Liver (tissue), 9 donors: ENCODE data around the gene YTHDF2. TPM values are rescaled to one million over a fixed set of nuclear protein-coding genes. Genes with fewer than 3 reads are reported as not detected.
"Not testable (repeated sequence)": the region's sequence is repeated elsewhere in the genome, so short reads cannot be mapped to it uniquely, and the experiment has no call there.

ENCODE experiments used
- DNase-seq: peaks from one replicate; pipeline ENCODE4 v3.0.0-alpha.2; 2017; ENCODE audit warnings: low spot score
- H3K27ac ChIP-seq, 2 donors: one replicate each; pipeline ENCODE4 v1.7.0; 2013; ENCODE audit warnings: inconsistent platforms in 2 of 2, low read length in 2 of 2, control low read depth in 1 of 2, low read depth in 1 of 2, mild to moderate bottlenecking in 1 of 2
- H3K27me3 ChIP-seq, 4 donors: one replicate each; pipeline versions ENCODE4 v1.6.1 to v1.7.0; 2013; ENCODE audit warnings: low read length in 3 of 4, inconsistent platforms in 1 of 4, mild to moderate bottlenecking in 1 of 4, moderate library complexity in 1 of 4; ENCODE audit not compliant: control insufficient read depth in 4 of 4, insufficient read depth in 4 of 4
- H3K36me3 ChIP-seq, 4 donors: one replicate each; pipeline versions ENCODE4 v1.6.1 to v1.7.0; 2013; ENCODE audit warnings: low read length in 3 of 4, mild to moderate bottlenecking in 3 of 4, low read depth in 1 of 4, moderate library complexity in 1 of 4; ENCODE audit not compliant: control insufficient read depth in 4 of 4, insufficient read depth in 3 of 4
- H3K4me1 ChIP-seq, 4 donors: one replicate each; pipeline versions ENCODE4 v1.6.1 to v1.7.0; 2013; ENCODE audit warnings: low read length in 3 of 4, mild to moderate bottlenecking in 3 of 4, moderate library complexity in 1 of 4; ENCODE audit not compliant: control insufficient read depth in 4 of 4, insufficient read depth in 4 of 4
- H3K4me3 ChIP-seq, 3 donors: one replicate each; pipeline versions ENCODE4 v1.6.1 to v1.7.0; 2013; ENCODE audit warnings: low read length in 3 of 3, control low read depth in 1 of 3, low read depth in 1 of 3, mild to moderate bottlenecking in 1 of 3
- H3K9ac ChIP-seq, 2 donors: one replicate each; pipeline ENCODE4 v1.7.0; 2013; ENCODE audit warnings: low read length in 2 of 2, mild to moderate bottlenecking in 2 of 2, moderate library complexity in 2 of 2, control low read depth in 1 of 2, low read depth in 1 of 2
- H3K9me3 ChIP-seq, 4 donors: one replicate each; pipeline versions ENCODE4 v1.6.1 to v1.7.0; 2013; ENCODE audit warnings: low read length in 3 of 4; ENCODE audit not compliant: control insufficient read depth in 4 of 4
- ATF3 ChIP-seq: IDR thresholded peaks from 2 replicates; pipeline ENCODE4 v1.6.1; 2016; ENCODE audit warnings: antibody characterized with exemption
- EGR1 ChIP-seq, 2 donors: IDR thresholded peaks; 2 replicates each; pipeline ENCODE4 v1.6.1; 2016 to 2018; ENCODE audit warnings: antibody characterized with exemption in 2 of 2, low read depth in 2 of 2
- FOXA1 ChIP-seq: IDR thresholded peaks from 2 replicates; pipeline ENCODE4 v1.6.1; 2016; ENCODE audit warnings: antibody characterized with exemption
- FOXA2 ChIP-seq: IDR thresholded peaks from 2 replicates; pipeline ENCODE4 v1.6.1; 2016; ENCODE audit warnings: antibody characterized with exemption
- GABPA ChIP-seq, 2 donors: IDR thresholded peaks in 1 of 2; conservative IDR thresholded peaks in 1 of 2; 2 replicates each; pipeline ENCODE4 v1.6.1; 2016; ENCODE audit warnings: antibody characterized with exemption in 2 of 2, mild to moderate bottlenecking in 1 of 2, moderate library complexity in 1 of 2
- HNF4A ChIP-seq, 2 donors: conservative IDR thresholded peaks; 2 replicates each; pipeline ENCODE4 v1.6.1; 2016; ENCODE audit warnings: antibody characterized with exemption in 2 of 2, mild to moderate bottlenecking in 2 of 2
- HNF4G ChIP-seq: IDR thresholded peaks from 2 replicates; pipeline ENCODE4 v1.6.1; 2016; ENCODE audit warnings: antibody characterized with exemption
- MAX ChIP-seq: IDR thresholded peaks from 2 replicates; pipeline ENCODE4 v1.6.1; 2016; ENCODE audit warnings: antibody characterized with exemption
- NR2F2 ChIP-seq: IDR thresholded peaks from 2 replicates; pipeline ENCODE4 v1.6.1; 2016; ENCODE audit warnings: antibody characterized with exemption
- RAD21 ChIP-seq, 2 donors: IDR thresholded peaks; 2 replicates each; pipeline ENCODE4 v1.6.1; 2016; ENCODE audit warnings: antibody characterized with exemption in 2 of 2, mild to moderate bottlenecking in 2 of 2
- REST ChIP-seq: IDR thresholded peaks from 2 replicates; pipeline ENCODE4 v1.6.1; 2016; ENCODE audit warnings: antibody characterized with exemption, mild to moderate bottlenecking
- RXRA ChIP-seq, 2 donors: IDR thresholded peaks; 2 replicates each; pipeline ENCODE4 v1.6.1; 2017 to 2018; ENCODE audit warnings: antibody characterized with exemption in 2 of 2, mild to moderate bottlenecking in 1 of 2
- TAF1 ChIP-seq: conservative IDR thresholded peaks from 2 replicates; pipeline ENCODE4 v1.6.1; 2016; ENCODE audit warnings: antibody characterized with exemption, mild to moderate bottlenecking
- YY1 ChIP-seq: IDR thresholded peaks from 2 replicates; pipeline ENCODE4 v1.6.1; 2016; ENCODE audit warnings: antibody characterized with exemption, mild to moderate bottlenecking
- WGBS: extraction: QIAGEN DNeasy Blood & Tissue Kit; methylation state at CpG from one replicate; pipeline ENCODE4 v1.1.7; 2013; 5-methylcytosine and 5-hydroxymethylcytosine counted together
- polyA plus RNA-seq, 2 donors: library from polyadenylated mRNA; stranded (reverse) in 1 of 2; unstranded in 1 of 2; fragments of 200-250 nt in 1 of 2; fragments of >200 nt in 1 of 2; fragmentation: Nextera tagmentation in 1 of 2; extraction: Ambion mirVana in 1 of 2; gene quantifications; one replicate each; pipeline versions ENCODE4 v1.2.1 to v1.2.3, GENCODE V29; 2013 to 2015
- total RNA-seq, 2 donors: library from RNA; depleted of rRNA; stranded (reverse); fragments of >200 nt; gene quantifications; one replicate each; pipeline ENCODE4 v1.2.3, GENCODE V29; 2014
- TF ChIP-seq, protein P1 (sequence below): fragments of 150-350 bp; IDR thresholded peaks from 2 replicates; pipeline ENCODE4 v1.5.1; 2017; ENCODE audit warnings: improper control_type of control experiment, low read depth, low read length; ENCODE audit not compliant: missing input control
- donor health status: healthy.
- donor health status: healthy.
- donor health status: healthy.
- donor health status: healthy.
- donor health status: healthy.

The YTHDF2 gene
- total and polyA plus RNA-seq, 4 donors = 21.1 to 37.9 (median 29.9) TPM

DNA sequence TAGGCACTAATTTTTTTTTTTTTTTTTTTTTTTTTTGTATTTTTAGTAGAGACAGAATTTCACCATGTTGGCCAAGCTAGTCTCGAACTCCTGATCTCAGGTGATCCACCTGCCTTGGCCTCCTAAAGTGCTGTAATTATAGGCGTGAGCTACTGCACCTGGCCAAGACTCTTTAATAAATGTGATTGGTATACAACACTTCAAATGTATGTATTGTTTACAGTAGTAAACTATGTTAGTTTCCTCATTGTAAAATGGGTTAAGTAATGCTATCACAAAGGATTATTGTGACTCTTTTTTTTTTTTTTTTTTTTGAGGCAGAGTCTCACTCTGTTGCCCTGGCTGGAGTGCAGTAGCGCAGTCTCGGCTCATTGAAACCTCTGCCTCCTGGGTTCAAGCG is 11.4 kb upstream of the YTHDF2 start:
- H3K9me3 ChIP-seq, H3K27ac ChIP-seq, H3K27me3 ChIP-seq, H3K36me3 ChIP-seq, H3K4me3 ChIP-seq, H3K9ac ChIP-seq, DNase-seq, H3K4me1 ChIP-seq: not testable (repeated sequence)
- WGBS = 83% methylated on average over 5 of the region's 5 CpGs

DNA sequence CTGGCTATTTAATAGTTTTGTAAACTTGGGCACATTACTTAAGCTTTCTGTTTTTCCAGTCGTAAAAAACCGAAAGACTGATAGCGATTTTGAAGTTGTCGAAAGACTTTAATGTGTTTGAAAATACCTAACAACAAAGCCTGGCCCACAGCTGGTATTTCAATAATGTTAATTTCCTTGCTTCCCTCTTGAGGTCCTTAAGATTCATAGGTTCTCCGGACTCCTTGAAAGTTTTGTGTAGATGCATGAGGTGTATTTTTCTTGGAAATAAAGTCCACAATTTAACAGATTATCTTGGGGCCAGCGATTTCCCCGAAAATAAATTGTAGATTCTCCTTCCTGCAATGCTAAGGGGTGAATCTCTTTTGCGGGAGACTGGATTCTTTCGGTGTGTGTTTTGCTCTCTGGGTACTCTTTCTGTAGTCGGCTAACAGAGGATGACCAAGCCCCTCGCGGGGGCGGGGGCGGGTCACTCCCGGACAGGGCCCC is 735 bp upstream of the YTHDF2 start:
- H3K27me3 ChIP-seq = no peaks in the 10 kb centered on the region
- H3K27ac ChIP-seq = peak overlapping the region; percentile 65 to 84
- TF ChIP-seq REST = no peak
- TF ChIP-seq GABPA (IDR thresholded peaks at IDR 0.05 in 1 of 2, conservative IDR thresholded peaks at IDR 0.05 in 1 of 2) = no peak
- TF ChIP-seq RXRA (IDR thresholded peaks at IDR 0.05) = no peak
- no peak for TF ChIP-seq TAF1
- no peak for TF ChIP-seq RAD21 (IDR thresholded peaks at IDR 0.05)
- TF ChIP-seq MAX = no peak
- TF ChIP-seq FOXA1 = no peak
- TF ChIP-seq HNF4G = no peak
- TF ChIP-seq FOXA2 = no peak
- no peak for TF ChIP-seq EGR1 (IDR thresholded peaks at IDR 0.05; ENCODE audit: low read depth in 2 of 2)
- no peak for TF ChIP-seq HNF4A (conservative IDR thresholded peaks at IDR 0.05)
- TF ChIP-seq YY1 = no peak
- peak overlapping the region; percentile 35 to 72 (median 65) for H3K4me3 ChIP-seq
- peaks cover 0 to 13% (median 7%) of the 10 kb centered on the region in 4 donors for H3K36me3 ChIP-seq
- peaks cover 4 to 31% (median 22%) of the 10 kb centered on the region in 4 donors for H3K4me1 ChIP-seq
- DNase-seq = no peak
- WGBS = 10% methylated on average over 15 of the region's 15 CpGs
- H3K9me3 ChIP-seq = no peaks in the 10 kb centered on the region
- peak overlapping the region; percentile 84 to 89 for H3K9ac ChIP-seq

DNA sequence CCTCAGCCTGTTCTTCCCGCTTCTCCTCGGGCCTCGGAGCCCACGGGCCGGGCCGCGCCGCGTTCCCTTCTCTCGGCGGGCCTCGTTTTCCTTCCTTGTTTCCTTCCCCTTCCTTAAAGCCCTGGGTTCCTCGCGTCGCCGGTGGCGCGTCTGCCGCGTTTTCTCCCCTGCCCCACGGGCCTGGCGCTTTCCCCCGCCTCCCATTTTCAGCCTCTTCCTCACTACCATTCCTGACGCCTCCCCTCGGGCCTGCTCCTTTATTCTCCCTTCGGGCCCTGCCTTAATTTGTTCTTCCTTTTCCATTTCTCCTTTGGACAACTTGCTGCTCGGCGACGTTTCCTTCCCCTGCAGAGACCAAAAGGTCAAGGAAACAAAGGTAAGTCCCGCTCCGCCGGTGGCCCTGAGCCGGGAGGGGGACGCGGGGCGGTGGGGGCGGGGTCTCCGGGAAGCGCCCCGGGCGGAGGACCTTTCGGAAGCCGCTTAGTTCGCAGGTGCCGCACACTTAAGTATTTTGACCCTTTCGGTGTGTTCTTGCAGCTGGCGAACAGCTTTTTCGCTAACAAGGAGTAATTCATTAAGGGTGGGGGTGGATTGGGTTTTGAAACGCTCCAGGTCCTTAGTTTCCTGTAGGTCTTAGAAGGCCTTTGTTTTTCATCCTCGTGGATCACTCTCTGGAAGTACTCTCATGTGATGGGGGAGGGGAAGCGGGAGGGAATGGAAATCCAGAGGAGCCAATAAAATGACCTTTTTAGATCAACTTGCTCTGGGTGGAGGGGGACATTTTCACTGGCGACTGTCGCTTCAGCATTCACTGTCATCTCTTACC is 780 bp downstream of the YTHDF2 start:
- under 1% methylated on average over 53 of the region's 53 CpGs for WGBS
- H3K27me3 ChIP-seq = no peaks in the 10 kb centered on the region
- H3K27ac ChIP-seq = peak overlapping the region; percentile 86 to 88
- peak; percentile 69 for DNase-seq
- peak overlapping the region; percentile 72 to 96 (median 80) for H3K4me3 ChIP-seq
- TF ChIP-seq ATF3 = no peak
- TF ChIP-seq MAX = no peak
- TF ChIP-seq, protein P1, sequence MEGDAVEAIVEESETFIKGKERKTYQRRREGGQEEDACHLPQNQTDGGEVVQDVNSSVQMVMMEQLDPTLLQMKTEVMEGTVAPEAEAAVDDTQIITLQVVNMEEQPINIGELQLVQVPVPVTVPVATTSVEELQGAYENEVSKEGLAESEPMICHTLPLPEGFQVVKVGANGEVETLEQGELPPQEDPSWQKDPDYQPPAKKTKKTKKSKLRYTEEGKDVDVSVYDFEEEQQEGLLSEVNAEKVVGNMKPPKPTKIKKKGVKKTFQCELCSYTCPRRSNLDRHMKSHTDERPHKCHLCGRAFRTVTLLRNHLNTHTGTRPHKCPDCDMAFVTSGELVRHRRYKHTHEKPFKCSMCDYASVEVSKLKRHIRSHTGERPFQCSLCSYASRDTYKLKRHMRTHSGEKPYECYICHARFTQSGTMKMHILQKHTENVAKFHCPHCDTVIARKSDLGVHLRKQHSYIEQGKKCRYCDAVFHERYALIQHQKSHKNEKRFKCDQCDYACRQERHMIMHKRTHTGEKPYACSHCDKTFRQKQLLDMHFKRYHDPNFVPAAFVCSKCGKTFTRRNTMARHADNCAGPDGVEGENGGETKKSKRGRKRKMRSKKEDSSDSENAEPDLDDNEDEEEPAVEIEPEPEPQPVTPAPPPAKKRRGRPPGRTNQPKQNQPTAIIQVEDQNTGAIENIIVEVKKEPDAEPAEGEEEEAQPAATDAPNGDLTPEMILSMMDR = no peak
- no peak for TF ChIP-seq RXRA (IDR thresholded peaks at IDR 0.05)
- TF ChIP-seq YY1 = no peak
- TF ChIP-seq GABPA (IDR thresholded peaks at IDR 0.05 in 1 of 2, conservative IDR thresholded peaks at IDR 0.05 in 1 of 2) = no peak
- no peak for TF ChIP-seq RAD21 (IDR thresholded peaks at IDR 0.05)
- no peak for TF ChIP-seq HNF4G
- no peak for TF ChIP-seq FOXA1
- TF ChIP-seq REST = no peak
- TF ChIP-seq TAF1 = no peak
- no peak for TF ChIP-seq NR2F2
- TF ChIP-seq FOXA2 = no peak
- peaks cover 5 to 24% (median 17%) of the 10 kb centered on the region in 4 donors for H3K36me3 ChIP-seq
- H3K9ac ChIP-seq = peak overlapping the region; percentile 83 to 96
- H3K4me1 ChIP-seq = peaks cover 4 to 37% (median 22%) of the 10 kb centered on the region in 4 donors
- H3K9me3 ChIP-seq = no peaks in the 10 kb centered on the region
